Retinal pigment epithelial cell (primary cell): ENCODE data around the gene PSMA7.

Experiments
- DNase-seq: peaks from one replicate; pipeline ENCODE4 v3.0.0-alpha.2; 2010; ENCODE audit warnings: low read depth
- H3K4me3 ChIP-seq: 2 replicates; pipeline ENCODE4 v1.5.1; 2011; ENCODE audit warnings: mild to moderate bottlenecking, low read length, control low read depth, moderate library complexity
- CTCF ChIP-seq: conservative IDR thresholded peaks from 2 replicates; pipeline ENCODE4 v1.5.1; 2011; ENCODE audit warnings: low read depth, low read length, control low read depth, inconsistent platforms

The PSMA7 gene

GRCh38 chr20:62096421-62097380 is 46.5 kb downstream of the PSMA7 start:
- TF ChIP-seq CTCF = no peak
- H3K4me3 ChIP-seq = no peak overlapping the region
- no peak for DNase-seq

GRCh38 chr20:62089393-62089792 is 53.8 kb downstream of the PSMA7 start:
- DNase-seq = no peak
- H3K4me3 ChIP-seq = no peak overlapping the region
- TF ChIP-seq CTCF = no peak

GRCh38 chr20:62088258-62089127 is 54.7 kb downstream of the PSMA7 start:
- TF ChIP-seq CTCF = no peak
- H3K4me3 ChIP-seq = no peak overlapping the region
- peak; percentile 41 for DNase-seq

- H3K4me3 ChIP-seq = no peak overlapping the region
- no peak for DNase-seq
- no peak for TF ChIP-seq CTCF
Observed at GRCh38 chr20:62087632-62088031, 55.6 kb downstream of the PSMA7 start.

- no peak for DNase-seq
- TF ChIP-seq CTCF = no peak
- H3K4me3 ChIP-seq = no peak overlapping the region
Observed at GRCh38 chr20:62087227-62087626, 56.0 kb downstream of the PSMA7 start.
